HG02852 (cell line): Measurements from ENCODE around the gene KIRREL3.

Experiments
- ATAC-seq: cut with Tn5 transposase; IDR thresholded peaks from one replicate; pipeline ENCODE4 v1.9.1; 2021; ENCODE audit warnings: mild to moderate bottlenecking, moderate library complexity; ENCODE audit not compliant: unreplicated experiment

The KIRREL3 gene

DNA sequence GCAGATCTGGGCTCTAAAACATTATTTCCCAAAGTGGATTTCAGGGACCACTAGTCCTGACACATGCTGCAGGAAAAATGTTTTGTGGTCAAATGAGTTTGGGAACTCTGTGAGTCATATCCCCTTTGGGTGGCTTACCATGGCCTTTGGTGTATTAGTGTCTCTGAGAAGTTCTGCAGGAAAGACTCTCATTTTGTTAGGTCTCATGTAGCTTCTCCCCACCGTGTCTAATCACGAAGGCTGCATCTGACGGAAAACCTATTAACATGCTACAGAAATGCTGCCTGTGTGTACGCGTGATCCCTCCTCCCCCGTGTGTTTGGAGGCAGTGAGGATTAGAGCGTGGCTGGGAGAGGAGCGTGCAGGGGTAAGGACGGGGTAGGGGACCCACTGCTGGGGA, 453.4 kb downstream of the KIRREL3 start:
- no peak for ATAC-seq

DNA sequence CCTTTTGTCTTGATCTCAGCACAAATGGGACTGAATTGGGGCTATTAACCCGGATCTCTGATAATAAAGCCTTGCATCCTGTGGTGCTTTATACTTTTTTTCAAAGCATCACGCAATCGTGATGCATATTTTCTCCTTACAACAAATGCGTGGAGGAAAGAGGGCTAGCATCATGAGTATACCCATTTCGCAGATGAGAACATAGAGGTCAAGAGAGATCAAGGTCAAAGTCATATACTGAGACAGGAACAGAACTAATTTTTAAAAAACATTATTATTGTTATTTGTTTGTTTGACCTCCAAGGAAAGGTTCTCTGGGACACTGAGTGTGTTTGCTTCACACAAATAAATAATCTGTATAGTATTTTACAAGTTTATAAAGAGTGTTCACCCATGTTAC, 453.9 kb downstream of the KIRREL3 start:
- no peak for ATAC-seq

DNA sequence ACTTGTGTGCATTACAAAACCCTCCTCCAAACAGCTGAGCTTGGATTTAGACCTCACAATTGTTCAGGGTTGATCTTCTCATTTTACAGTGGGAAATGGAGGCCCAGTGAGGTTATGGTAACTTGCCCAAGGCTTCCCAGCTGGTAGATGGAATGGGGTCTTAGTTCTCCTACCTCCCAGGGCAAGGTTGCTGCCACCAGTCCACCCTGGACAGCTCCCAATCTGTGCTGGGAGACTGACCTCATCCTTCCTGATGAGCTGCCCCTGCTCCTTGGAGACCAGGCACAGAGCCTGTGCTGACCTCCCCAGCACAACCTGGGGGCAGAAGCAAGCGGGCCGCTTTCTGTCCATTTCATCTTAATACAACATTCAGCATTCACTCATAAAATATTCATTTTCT, 454.4 kb downstream of the KIRREL3 start:
- ATAC-seq = no peak

DNA sequence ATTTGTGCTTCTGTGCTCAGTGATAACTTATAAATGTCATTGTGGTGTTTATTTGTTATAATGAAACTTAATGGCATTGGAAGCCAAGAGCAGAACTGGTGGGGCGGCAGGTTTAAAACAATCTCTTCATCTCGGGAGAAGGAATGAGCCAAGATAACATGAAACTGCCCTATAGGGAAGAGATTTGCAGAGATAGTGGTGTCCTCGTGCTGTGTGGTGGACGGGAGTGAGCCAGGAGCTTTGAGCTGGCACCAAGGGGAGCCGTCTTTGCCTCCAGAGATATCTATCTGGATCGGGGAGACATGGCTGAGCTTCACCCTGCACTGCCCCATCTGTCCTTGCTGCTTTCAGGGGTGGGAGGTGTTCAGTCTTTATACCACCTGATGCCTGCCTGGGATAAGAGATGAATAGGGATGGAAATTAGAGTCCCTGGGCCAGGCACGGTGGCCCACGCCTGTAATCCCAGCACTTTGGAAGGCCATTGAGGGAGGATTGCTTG, 455.5 kb downstream of the KIRREL3 start:
- no peak for ATAC-seq

DNA sequence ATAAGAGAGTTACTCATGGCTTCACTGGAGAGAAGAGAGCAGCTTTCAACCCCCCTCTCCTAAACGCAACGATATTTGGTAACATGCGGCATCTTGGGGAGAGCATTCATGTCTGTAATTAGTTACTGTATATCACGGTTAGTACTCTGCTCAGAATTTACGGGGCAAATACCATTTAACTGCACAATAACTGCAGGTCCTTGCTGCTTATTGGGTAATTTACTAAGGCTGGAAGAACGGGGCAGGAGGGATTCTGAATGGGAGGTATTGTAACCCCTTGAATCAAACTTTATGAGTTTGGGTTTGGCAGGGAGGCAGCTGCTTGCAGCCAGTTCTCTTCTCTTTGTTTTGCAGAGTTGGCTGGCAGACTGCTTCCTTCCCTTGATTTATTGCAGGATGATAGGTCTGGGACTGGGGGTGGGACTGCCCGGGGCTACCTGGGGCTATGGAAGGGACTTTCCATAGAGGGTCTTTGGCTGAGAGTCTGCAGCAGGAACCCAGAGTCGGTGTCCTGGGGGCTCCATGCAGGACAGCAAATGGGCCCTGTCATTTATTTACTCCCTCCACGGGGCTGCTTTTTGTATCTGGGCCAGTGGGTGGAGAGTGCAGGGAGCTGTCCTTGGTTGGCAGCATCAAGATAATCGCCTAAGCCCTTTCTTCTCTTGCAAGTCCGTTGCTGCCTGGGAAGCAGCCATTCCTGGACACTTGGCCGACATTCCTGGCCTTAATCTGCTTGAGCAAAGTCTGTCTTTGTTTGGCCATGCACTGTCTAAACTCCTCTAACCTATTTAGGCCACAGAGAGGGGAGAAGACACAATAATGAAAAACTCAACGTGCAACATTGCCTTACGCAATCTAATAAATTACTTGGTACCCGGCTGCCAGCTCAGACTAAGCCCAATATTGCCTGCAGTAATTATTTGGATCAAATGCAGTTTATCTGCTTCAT, 456.2 kb downstream of the KIRREL3 start:
- no peak for ATAC-seq

DNA sequence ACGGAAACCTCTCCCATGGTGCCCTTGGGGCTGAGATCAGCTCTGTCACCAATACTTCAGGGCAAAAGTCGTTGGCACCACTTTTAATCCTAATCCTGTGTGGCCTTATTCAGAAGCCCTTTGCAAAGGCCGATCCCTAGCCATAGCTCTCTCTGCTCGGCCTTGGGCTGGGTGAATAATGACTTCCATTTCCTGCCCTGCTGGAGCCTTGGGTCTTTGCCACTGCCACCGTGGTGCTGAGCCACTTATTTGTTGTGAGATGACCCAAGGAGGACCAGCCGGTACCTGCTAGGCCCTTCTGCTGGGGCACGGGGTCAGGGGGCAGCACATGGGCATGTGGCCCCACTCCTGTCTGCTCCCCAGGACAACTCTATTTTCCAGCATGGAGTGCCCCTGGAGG, 456.9 kb downstream of the KIRREL3 start:
- ATAC-seq = no peak

DNA sequence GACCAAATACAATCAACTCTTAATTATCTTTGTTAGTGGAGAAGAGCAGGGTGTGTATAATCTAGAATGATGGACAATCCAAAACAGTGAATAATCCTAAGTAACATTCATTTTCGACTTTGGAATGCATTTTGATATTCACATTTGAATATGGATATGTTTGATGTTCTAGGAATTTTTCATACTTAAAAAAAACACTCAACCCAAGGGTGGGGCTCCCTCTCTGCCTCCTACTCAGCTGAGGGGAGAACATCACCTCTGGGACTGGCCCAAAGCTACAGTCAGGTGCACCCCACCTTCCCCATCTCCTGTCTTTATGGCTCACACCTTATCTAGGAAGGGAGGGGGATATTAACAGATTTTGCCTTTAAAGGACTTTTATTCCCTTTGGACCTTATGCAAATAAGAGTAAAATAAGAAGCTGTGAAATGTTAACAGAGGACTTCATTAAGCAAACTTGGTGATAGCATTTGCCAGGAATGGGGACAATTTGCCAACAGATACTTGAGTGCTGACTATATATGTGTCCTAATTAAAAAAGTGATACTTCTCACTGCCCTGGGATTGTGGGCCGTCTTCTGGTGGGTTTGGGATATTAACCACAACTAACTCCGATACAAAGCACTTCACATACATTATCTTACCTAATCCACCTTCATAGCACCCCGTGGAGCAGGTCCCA, 458.1 kb downstream of the KIRREL3 start:
- no peak for ATAC-seq

DNA sequence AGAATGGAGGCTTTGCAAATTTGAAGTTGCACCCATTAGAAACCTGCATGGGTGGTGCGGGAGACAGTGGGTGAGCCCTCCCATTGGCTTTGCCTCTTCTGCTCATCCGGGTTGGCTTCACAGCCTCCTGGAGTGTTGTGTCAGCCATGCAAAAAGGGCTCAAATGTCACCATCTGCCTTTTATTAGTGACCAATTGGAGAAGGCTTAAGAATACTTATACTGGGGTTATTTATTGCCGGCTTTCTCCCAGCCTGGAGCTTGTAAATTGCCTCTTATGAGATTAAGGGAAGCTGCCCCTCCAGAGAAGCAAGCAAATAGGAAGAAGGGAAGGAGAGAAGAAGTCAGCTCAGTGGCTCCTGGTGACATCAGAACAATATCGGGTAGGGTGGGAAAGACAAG, 462.5 kb downstream of the KIRREL3 start:
- no peak for ATAC-seq

DNA sequence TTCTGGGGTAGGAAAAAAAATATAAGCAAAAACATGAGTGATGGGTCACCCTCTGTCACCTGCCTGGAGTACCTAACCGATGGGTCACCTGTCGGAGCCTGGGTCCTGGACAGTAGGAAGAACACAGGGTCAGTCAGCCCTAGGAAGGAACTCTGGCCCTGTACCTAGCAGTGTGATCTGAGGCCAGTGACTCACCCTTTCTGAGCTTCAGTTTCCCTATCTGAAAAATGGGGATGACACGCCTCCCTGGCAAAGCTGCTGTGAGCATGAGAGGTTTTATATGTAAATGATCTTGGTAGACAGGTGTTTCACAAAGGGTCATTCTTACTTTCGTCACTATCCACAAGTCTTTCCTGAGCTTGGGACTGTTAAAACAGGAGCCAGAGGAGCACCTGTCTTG, 463.1 kb downstream of the KIRREL3 start:
- no peak for ATAC-seq

DNA sequence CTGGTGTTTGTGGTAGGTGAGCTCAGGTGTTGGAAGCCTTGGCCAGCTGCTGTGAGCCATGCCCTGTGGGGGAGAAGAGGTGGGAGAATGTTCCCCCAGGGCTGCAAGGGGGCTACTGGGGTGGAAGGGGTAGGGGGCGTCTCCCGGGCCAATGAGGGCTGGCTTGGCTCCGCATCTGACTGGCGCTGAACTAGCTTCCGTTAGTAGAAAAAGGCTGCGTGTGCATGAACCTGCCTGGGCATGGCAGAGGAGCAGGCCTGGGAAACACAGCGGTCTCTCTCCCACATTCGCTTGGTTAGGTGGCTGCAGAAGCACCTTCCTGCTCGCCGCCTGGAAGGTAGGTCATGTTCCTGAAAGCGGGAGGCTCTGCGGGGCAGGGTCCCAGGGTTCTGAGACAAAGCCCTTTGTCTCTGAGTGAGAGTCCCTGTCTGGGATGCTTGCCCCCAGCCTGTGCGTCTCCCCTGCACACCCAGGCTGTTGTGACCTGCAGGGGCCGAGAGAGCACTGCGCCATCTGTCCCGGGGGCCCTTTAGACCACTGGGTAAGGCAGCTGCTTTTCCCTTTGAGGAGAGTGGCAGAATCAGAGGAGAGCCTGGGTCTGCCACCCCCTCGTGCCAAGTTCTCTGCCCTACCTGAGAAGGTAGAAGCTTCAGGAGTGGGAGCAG, 466.3 kb downstream of the KIRREL3 start:
- no peak for ATAC-seq

DNA sequence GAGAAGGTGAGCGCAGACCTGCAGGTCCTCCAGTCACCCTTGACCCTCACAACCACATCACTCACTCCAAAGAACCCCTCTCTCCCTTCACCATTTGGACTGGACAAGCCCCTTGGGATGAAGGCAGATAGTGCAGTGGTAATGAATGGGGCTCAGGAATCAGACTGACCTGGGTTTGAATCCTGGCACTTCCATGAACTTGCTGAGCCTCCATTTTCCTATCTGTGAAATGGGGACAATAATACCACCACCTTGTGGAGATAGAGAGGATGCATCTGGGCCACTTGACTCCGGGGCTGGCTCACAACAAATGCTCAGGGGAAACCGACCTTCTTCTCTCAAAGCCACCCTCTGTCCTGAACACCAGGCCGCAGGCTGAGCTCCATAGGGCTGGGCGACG, 467.0 kb downstream of the KIRREL3 start:
- ATAC-seq = no peak

DNA sequence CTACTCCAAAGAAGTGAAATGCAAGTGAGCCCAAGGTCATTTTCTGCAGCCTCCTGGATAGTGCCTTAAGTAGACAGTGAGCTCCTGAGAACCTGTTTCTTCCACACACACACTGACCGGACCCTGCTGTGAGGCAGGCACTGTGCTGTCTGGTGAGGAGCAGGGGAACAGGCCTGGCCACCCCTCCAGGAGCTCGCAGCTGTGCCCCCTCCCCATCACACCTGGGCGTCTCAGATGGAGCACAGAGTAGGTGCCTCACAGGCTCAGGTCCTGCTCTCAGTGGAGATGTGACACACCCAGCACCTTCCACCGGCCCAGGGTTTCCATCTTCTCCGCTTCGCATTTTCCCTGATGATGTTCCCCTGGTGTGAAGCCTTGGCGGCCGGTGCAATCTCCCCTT, 470.2 kb downstream of the KIRREL3 start:
- ATAC-seq = no peak

DNA sequence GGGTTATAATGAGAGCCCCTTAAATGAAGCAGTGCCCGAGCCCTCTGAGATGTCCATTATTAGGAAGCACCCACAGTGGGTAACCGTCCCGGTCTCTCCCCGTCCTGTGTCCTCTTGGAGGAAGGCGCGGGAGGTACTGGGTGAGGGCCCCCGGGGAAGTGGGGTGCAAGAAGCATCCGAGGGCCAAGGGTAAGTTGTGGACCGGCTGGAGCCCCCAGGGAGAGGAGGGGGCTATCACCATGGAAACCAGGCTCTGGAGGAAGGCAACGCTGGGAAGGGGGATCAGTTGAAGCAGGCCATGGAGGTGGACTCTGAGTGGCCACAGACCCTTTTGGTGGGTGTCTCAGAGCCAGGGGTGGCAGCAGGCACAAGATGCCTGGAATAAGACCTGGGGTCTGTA, 471.5 kb downstream of the KIRREL3 start:
- ATAC-seq = no peak

DNA sequence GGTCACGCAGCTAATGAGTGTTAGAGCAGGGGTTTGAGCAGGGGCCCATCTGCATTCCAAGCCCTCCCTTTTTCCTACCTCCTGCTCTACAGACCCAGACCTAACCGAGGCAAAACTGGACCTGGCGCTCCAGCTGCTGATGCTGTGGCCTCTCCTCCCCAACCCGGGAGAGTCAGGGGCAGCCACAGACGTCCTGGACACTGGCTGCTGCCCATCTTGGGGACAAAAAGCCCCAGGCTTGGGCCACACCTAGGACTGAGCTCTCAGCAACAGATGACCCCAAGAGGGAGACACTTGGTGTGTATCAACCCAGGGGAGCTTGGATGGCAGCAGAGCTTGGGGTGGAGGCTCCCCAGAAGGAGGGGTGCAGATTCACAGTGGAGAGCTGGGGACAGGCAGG, 472.5 kb downstream of the KIRREL3 start:
- ATAC-seq = no peak

DNA sequence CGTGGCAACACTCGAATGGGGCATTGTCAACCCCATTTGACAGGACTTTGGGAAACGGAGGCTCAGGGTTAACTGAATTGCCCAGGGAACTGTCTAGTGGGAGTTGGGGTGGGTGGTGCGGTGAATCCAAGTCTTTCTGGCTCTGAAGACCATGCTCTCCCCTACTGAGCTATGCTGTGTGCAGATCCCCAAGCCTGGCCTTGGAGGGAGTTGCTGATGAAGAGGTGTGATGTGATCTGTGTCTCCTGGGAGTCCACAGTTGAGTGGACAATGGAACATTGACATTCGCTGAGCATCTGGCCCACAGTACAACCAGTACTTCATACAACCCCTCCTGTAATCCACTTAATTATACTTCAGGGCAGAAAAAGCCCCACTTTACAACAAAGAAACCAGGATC, 472.9 kb downstream of the KIRREL3 start:
- ATAC-seq = no peak

DNA sequence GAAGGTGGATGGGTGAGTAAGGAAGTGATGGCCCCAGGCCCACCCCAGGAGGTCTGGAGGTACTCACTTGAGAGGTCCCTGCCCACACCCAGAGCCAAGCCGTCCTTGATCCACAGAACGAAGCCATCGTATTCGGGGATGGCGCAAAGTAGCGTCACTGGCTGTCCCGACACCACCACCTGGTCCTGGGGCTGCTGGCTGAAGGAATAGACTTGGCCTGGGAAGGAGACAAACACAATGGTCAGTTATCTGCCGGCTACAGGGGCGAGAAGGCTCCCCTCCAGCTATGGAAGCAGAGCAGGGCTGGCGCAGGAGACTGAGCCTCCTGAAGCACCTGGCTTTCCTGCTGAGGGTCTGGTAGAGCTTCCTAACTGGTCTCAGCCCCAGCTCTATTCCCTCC, 474.1 kb downstream of the KIRREL3 start:
- ATAC-seq = no peak

DNA sequence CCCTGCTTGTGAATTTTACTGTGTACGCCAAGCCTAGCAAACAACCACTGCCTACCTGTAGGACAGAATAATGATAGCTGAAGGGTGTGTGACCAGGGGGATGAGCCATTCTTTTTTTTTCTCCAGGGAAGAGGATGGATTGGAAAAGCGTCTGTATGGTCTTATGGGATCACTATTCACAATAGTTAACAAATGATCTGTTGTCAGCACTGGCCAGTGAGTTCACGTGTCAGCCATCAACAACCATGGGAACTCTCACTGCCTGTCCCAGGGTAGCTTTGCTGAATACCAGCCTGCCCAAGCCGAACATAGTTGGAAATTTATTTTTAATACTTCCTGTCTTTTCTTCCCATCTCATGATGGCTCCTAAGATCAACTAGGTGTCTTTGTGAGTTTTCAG, 474.9 kb downstream of the KIRREL3 start:
- ATAC-seq = no peak

DNA sequence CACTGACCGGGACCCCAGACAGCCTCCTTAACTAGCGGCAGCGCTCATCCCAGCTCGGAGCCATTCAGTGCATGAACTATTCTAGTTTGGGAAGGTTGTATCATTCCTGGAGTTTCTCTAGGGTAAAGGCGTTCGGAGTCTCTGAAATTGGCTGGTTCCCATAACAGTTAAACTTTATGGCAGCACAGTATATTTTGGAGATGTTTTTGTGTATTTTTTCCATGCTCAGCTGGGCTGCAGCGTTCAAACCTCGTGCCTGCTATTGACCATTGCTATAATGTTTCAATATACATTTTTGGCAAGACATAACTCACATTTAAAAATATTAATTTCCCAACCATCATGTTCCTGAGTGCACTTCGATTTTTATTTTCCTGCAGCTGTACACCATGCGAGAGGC, 475.4 kb downstream of the KIRREL3 start:
- no peak for ATAC-seq

DNA sequence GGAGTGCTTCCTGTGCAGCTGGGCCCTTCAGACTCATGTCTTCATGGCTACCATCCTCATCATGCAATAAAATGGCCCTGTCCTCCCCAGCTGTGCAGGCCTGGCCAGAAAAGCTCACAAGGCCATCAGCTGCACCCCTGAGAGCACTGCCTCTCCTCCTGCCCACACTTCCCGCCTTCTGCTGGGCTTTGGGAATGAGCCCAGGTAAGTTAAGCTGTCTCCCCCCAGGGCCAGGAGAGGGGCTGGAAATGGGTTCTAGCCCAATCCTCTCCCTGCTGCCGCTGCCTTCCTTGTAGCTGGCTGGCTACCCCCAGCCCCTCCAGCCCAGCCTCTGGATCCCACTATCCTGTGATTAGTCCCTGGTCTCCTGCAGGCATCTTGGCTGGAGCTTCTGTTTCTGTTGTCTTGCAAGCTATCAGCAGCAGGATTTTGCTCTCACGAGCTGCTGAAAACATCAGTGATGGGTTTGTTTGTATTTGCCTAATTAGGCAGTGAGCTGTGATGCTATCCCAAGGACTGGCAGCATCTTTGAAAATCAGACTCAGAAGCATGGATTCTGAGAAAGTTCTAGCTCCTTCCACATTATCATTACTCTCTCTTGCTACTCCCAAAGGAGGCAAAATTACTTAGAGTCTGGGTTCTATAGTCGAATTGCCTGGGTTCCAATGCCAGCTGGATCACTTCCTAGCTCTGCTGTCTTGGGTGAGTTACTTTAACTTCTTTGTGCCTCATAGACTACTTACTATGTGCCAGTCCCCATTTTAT, 476.9 kb downstream of the KIRREL3 start:
- ATAC-seq = no peak

DNA sequence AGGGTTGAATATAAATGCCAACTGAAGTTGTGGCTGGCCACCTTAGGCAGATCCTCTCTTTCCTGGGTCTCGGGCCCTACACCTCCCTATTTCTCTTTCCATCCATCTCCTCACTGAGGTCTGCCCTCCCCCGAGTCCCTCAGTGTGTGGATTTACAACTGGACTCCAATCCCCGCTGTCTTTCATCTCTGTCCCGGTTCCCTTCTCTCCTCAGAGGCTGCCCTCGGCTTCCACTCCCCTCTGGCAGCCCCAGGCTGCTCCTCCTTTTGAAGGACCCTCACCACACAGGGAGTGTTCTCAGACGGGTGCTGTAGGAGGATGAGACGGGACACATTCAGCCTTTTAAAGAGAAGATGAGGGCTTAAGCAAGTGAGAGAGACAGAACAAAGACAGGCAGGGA, 478.0 kb downstream of the KIRREL3 start:
- no peak for ATAC-seq

DNA sequence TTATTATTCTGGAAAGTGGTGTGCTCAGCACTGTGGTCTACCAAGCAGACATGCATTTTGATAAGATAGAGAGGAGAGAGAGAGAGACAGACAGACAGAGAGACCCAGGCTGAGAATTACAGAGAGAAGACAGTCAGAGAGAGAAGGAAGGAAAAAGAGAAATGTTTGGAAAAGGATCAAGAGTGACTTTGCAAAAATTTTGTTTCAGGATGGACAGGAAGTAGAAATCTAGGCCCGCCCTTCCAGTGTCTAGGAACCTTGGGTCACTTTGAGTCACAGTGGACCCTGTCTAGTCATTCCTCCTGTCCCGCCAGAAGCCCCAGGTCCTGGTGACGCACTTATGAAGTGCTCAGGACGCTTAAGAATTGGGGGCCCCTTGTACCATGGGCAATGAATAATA, 478.4 kb downstream of the KIRREL3 start:
- ATAC-seq = no peak
